WTC11 (cell line): Measurements from ENCODE around the gene C1QB. TPM values are rescaled to one million over a fixed set of nuclear protein-coding genes. Genes with fewer than 3 reads are reported as not detected.

ENCODE experiments used
- ATAC-seq: fragments of 200-7000 bp; cut with Tn5 transposase; 2 replicates; pipeline ENCODE4 v1.10.0; 2021; ENCODE audit warnings: mild to moderate bottlenecking, moderate library complexity
- CTCF ChIA-PET: fragments of 300-600 bp; sonication (Branson Sonifier 250); formaldehyde crosslinking; loops from one replicate; lab custom pipeline; 2021; ENCODE audit warnings: antibody characterized with exemption; lab: Charles Lee
- POLR2A ChIA-PET: fragments of 350-600 bp; sonication (Branson Sonifier 250); formaldehyde crosslinking; loops from one replicate; lab custom pipeline; 2021; ENCODE audit warnings: antibody characterized with exemption; lab: Charles Lee
- DNase-seq: peaks from one replicate; pipeline ENCODE4 v3.0.0; 2021; ENCODE audit warnings: low spot score
- H3K27ac Mint-ChIP-seq: 2 replicates; pipeline ENCODE4 v1.8.0; 2021; ENCODE audit warnings: mixed read lengths
- H3K27me3 Mint-ChIP-seq: 2 replicates; pipeline ENCODE4 v1.8.0; 2021; ENCODE audit warnings: low read depth, mild to moderate bottlenecking, moderate library complexity, mixed read lengths
- H3K36me3 Mint-ChIP-seq: 2 replicates; pipeline ENCODE4 v1.8.0; 2021; ENCODE audit warnings: mixed read lengths
- H3K4me1 Mint-ChIP-seq: 2 replicates; pipeline ENCODE4 v1.8.0; 2022; ENCODE audit warnings: mixed read lengths
- H3K4me3 Mint-ChIP-seq: 2 replicates; pipeline ENCODE4 v1.8.0; 2021; ENCODE audit warnings: mild to moderate bottlenecking, moderate library complexity, mixed read lengths
- H3K9me3 Mint-ChIP-seq: 2 replicates; pipeline ENCODE4 v1.8.0; 2021; ENCODE audit warnings: mixed read lengths
- ARID4B ChIP-seq: sonication (generic); formaldehyde crosslinking; IDR thresholded peaks from 2 replicates; pipeline ENCODE4 v1.8.0; 2023; ENCODE audit warnings: missing genetic modification reagents, mild to moderate bottlenecking, borderline replicate concordance
- EMX1 ChIP-seq: fragments of 250-450 bp; sonication (Bioruptor Pico); IDR thresholded peaks from 2 replicates; pipeline ENCODE4 v1.8.0; 2021; ENCODE audit warnings: mild to moderate bottlenecking
- ERG ChIP-seq: fragments of 250-450 bp; sonication (Bioruptor Pico); IDR thresholded peaks from 2 replicates; pipeline ENCODE4 v1.8.0; 2021; ENCODE audit warnings: mild to moderate bottlenecking
- FOXJ3 ChIP-seq: sonication (generic); formaldehyde crosslinking; IDR thresholded peaks from 2 replicates; pipeline ENCODE4 v1.9.0; 2021; ENCODE audit warnings: missing genetic modification reagents, mild to moderate bottlenecking, borderline replicate concordance
- GTF2I ChIP-seq: fragments of 250-450 bp; sonication (Bioruptor Pico); conservative IDR thresholded peaks from 2 replicates; pipeline ENCODE4 v1.4.0; 2021; ENCODE audit warnings: mild to moderate bottlenecking
- IRF2 ChIP-seq: sonication (generic); formaldehyde crosslinking; IDR thresholded peaks from 2 replicates; pipeline ENCODE4 v1.8.0; 2022; ENCODE audit warnings: low read depth, missing genetic modification reagents, borderline replicate concordance
- NR1H2 ChIP-seq: sonication (generic); formaldehyde crosslinking; IDR thresholded peaks from 2 replicates; pipeline ENCODE4 v1.9.0; 2021; ENCODE audit warnings: mild to moderate bottlenecking, moderate library complexity, missing genetic modification reagents
- NR3C1 ChIP-seq: sonication (generic); formaldehyde crosslinking; conservative IDR thresholded peaks from 2 replicates; pipeline ENCODE4 v1.8.1; 2023; ENCODE audit warnings: low read depth, mild to moderate bottlenecking, missing genetic modification reagents
- SMAD3 ChIP-seq: sonication (generic); formaldehyde crosslinking; IDR thresholded peaks from 2 replicates; pipeline ENCODE4 v1.8.0; 2022; ENCODE audit warnings: missing genetic modification reagents, mild to moderate bottlenecking, borderline replicate concordance
- ZNF138 ChIP-seq: sonication (generic); formaldehyde crosslinking; conservative IDR thresholded peaks from 2 replicates; pipeline ENCODE4 v1.8.1; 2022; ENCODE audit warnings: mild to moderate bottlenecking, moderate library complexity, missing genetic modification reagents
- ZNF232 ChIP-seq: sonication (generic); formaldehyde crosslinking; IDR thresholded peaks from 2 replicates; pipeline ENCODE4 v1.8.0; 2022; ENCODE audit warnings: mild to moderate bottlenecking, missing genetic modification reagents
- ZNF317 ChIP-seq: sonication (generic); formaldehyde crosslinking; IDR thresholded peaks from 2 replicates; pipeline ENCODE4 v1.8.1; 2023; ENCODE audit warnings: low read depth, mild to moderate bottlenecking, moderate library complexity, missing genetic modification reagents, borderline replicate concordance
- total RNA-seq: library from RNA; stranded (reverse); gene quantifications from 3 replicates; pipeline ENCODE4 v1.2.3, GENCODE V29; 2021
- TF ChIP-seq, protein P1 (sequence below): fragments of 250-450 bp; sonication (Bioruptor Pico); IDR thresholded peaks from 2 replicates; pipeline ENCODE4 v1.9.0; 2021; ENCODE audit warnings: mild to moderate bottlenecking, borderline replicate concordance
- TF ChIP-seq, protein P2 (sequence below): sonication (generic); formaldehyde crosslinking; IDR thresholded peaks from 2 replicates; pipeline ENCODE4 v1.8.0; 2022; ENCODE audit warnings: mild to moderate bottlenecking, missing genetic modification reagents
- TF ChIP-seq, protein P3 (sequence below): sonication (generic); formaldehyde crosslinking; IDR thresholded peaks from 2 replicates; pipeline ENCODE4 v1.8.1; 2023; ENCODE audit warnings: mild to moderate bottlenecking, missing genetic modification reagents, moderate library complexity
- TF ChIP-seq, protein P4 (sequence below): sonication (generic); formaldehyde crosslinking; IDR thresholded peaks from 2 replicates; pipeline ENCODE4 v1.8.0; 2023; ENCODE audit warnings: mild to moderate bottlenecking, missing genetic modification reagents

Gene C1QB
- total RNA-seq, 1 experiment from 2014 or later: 0.61 TPM

DNA sequence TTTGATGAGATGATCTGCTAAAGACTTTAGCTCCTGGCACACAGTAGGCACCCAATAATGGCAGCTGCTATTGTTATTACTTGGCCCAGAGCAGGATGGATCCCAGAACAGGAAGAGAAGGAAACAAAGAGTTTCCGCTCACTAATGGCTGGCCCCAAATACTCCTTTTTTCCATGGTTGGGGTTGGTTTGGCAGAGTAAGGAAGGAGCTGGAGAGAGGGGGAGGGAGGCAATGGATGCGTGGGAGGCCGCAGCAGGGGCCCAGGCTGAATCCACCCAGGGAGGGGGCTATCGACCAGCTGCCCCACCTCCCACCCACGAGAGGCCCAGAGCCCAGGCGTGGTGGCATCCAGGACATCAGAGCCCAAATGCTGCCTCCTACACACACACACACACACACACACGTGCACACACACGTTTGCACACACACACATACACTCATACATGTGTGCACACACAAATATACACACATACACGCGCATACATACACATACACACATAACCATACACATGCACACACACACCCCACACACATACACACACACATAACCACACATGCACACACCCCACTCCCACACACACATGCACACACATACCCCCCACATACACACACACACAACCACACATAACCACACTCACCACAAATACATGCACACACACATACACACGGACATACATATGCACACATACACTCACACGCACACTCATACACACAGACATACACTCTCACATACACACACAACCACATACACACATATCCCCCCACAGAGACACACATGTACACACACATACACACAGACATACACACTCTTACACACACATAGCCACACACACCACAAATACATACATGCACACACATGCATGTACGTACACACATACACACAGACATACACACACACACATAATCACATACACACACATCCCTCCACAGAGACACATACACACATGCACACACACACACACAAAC lies 25.2 kb downstream of the C1QB start (continued):
- TF ChIP-seq, protein P1, sequence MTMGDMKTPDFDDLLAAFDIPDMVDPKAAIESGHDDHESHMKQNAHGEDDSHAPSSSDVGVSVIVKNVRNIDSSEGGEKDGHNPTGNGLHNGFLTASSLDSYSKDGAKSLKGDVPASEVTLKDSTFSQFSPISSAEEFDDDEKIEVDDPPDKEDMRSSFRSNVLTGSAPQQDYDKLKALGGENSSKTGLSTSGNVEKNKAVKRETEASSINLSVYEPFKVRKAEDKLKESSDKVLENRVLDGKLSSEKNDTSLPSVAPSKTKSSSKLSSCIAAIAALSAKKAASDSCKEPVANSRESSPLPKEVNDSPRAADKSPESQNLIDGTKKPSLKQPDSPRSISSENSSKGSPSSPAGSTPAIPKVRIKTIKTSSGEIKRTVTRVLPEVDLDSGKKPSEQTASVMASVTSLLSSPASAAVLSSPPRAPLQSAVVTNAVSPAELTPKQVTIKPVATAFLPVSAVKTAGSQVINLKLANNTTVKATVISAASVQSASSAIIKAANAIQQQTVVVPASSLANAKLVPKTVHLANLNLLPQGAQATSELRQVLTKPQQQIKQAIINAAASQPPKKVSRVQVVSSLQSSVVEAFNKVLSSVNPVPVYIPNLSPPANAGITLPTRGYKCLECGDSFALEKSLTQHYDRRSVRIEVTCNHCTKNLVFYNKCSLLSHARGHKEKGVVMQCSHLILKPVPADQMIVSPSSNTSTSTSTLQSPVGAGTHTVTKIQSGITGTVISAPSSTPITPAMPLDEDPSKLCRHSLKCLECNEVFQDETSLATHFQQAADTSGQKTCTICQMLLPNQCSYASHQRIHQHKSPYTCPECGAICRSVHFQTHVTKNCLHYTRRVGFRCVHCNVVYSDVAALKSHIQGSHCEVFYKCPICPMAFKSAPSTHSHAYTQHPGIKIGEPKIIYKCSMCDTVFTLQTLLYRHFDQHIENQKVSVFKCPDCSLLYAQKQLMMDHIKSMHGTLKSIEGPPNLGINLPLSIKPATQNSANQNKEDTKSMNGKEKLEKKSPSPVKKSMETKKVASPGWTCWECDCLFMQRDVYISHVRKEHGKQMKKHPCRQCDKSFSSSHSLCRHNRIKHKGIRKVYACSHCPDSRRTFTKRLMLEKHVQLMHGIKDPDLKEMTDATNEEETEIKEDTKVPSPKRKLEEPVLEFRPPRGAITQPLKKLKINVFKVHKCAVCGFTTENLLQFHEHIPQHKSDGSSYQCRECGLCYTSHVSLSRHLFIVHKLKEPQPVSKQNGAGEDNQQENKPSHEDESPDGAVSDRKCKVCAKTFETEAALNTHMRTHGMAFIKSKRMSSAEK (CRISPR knock-in tag): no peak
- no peak for TF ChIP-seq NR1H2

- H3K27ac Mint-ChIP-seq: no peak overlapping the region
- no peaks in the 10 kb centered on the region for H3K27me3 Mint-ChIP-seq
- POLR2A ChIA-PET: no interaction called here
- no peak overlapping the region for H3K4me3 Mint-ChIP-seq
- ATAC-seq: no peak
- peaks cover 2% of the 10 kb centered on the region for H3K4me1 Mint-ChIP-seq
- no peaks in the 10 kb centered on the region for H3K9me3 Mint-ChIP-seq
- DNase-seq: no peak
- no peaks in the 10 kb centered on the region for H3K36me3 Mint-ChIP-seq
- CTCF ChIA-PET: interaction anchor here (1.1 kb wide), 1 partner anchor 250 kb away, joined by 3 read pairs; no protein-coding TSS in a partner anchor
- TF ChIP-seq ZNF317 (CRISPR knock-in tag) (no peak), ZNF138 (CRISPR knock-in tag) (no peak), NR3C1 (CRISPR knock-in tag) (no peak), IRF2 (CRISPR knock-in tag) (no peak), EMX1 (CRISPR knock-in tag) (no peak), GTF2I (no peak), ERG (CRISPR knock-in tag) (no peak), SMAD3 (CRISPR knock-in tag) (no peak), FOXJ3 (CRISPR knock-in tag) (no peak), ARID4B (CRISPR knock-in tag) (no peak), ZNF232 (CRISPR knock-in tag) (no peak)
- TF ChIP-seq, protein P2, sequence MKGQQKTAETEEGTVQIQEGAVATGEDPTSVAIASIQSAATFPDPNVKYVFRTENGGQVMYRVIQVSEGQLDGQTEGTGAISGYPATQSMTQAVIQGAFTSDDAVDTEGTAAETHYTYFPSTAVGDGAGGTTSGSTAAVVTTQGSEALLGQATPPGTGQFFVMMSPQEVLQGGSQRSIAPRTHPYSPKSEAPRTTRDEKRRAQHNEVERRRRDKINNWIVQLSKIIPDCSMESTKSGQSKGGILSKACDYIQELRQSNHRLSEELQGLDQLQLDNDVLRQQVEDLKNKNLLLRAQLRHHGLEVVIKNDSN (CRISPR knock-in tag): no peak
- TF ChIP-seq, protein P3, sequence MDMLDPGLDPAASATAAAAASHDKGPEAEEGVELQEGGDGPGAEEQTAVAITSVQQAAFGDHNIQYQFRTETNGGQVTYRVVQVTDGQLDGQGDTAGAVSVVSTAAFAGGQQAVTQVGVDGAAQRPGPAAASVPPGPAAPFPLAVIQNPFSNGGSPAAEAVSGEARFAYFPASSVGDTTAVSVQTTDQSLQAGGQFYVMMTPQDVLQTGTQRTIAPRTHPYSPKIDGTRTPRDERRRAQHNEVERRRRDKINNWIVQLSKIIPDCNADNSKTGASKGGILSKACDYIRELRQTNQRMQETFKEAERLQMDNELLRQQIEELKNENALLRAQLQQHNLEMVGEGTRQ (CRISPR knock-in tag): no peak
- TF ChIP-seq, protein P4, sequence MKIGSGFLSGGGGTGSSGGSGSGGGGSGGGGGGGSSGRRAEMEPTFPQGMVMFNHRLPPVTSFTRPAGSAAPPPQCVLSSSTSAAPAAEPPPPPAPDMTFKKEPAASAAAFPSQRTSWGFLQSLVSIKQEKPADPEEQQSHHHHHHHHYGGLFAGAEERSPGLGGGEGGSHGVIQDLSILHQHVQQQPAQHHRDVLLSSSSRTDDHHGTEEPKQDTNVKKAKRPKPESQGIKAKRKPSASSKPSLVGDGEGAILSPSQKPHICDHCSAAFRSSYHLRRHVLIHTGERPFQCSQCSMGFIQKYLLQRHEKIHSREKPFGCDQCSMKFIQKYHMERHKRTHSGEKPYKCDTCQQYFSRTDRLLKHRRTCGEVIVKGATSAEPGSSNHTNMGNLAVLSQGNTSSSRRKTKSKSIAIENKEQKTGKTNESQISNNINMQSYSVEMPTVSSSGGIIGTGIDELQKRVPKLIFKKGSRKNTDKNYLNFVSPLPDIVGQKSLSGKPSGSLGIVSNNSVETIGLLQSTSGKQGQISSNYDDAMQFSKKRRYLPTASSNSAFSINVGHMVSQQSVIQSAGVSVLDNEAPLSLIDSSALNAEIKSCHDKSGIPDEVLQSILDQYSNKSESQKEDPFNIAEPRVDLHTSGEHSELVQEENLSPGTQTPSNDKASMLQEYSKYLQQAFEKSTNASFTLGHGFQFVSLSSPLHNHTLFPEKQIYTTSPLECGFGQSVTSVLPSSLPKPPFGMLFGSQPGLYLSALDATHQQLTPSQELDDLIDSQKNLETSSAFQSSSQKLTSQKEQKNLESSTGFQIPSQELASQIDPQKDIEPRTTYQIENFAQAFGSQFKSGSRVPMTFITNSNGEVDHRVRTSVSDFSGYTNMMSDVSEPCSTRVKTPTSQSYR (CRISPR knock-in tag): no peak
These were observed 27.7 kb downstream of the C1QB start for GRCh38 chr1:22680726-22681125.
